Right renal cortex interstitium (tissue), 3 donors: ENCODE measurements around the gene RIN2. TPM values are rescaled to one million over a fixed set of nuclear protein-coding genes. Genes with fewer than 3 reads are reported as not detected.
A peak's percentile ranks its signal among the peaks of the same experiment; 100 is the strongest.

Source experiments
- DNase-seq, 3 donors: peaks; one replicate each; pipeline ENCODE4 v3.0.0-alpha.2; 2013; ENCODE audit warnings: low read depth in 3 of 3, low spot score in 2 of 3
- polyA plus RNA-seq, 3 donors: library from polyadenylated mRNA; unstranded; fragments of 120-200 nt; gene quantifications; one replicate each; pipeline ENCODE4 v1.2.1, GENCODE V29; 2013; ENCODE audit not compliant: insufficient read length in 3 of 3

RIN2 gene
- polyA plus RNA-seq, 3 donors = 38.2 to 41.0 (median 40.7) TPM

- DNase-seq = no peak
These were observed 3.3 kb downstream of the RIN2 start for GRCh38 chr20:19761326-19761725.

DNA sequence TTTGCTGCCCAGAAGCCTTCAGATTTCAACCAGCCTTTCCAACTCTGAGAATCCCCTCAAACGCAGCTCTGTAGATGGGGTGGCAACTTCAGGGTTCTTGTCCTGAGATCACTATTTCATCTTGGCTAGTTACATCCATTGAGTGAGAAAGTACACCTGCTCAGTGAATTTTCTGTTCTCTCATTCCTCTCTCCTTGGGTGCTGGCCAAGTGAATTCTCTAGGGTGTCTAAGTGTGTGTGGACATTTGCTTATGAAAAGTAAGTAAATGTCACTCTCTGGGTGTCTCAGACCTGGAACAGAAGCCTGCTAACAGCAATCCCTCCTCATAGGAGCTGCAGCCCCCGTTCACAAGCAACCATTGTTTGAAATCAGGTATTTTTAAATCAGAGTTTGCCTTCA is 3.8 kb downstream of the RIN2 start:
- no peak for DNase-seq

DNA sequence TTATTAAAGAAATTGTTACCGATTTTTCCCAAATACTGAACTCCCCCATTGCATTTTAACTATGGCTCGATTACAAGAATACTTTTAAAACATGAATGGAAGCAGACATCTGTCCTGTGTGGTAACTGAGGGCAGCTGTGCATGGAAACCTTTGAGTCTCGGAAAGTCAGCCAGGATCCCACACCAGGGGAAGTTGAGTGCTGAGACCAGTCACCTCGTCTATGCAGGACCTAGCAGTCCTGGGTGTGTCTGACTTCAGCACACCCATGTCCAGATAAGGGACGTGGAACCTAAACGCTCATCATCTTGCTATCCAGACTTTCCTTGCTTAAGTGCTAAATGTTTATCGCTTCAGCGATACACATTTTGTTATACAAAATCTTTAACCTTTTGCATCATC is 6.1 kb downstream of the RIN2 start:
- DNase-seq = no peak

DNA sequence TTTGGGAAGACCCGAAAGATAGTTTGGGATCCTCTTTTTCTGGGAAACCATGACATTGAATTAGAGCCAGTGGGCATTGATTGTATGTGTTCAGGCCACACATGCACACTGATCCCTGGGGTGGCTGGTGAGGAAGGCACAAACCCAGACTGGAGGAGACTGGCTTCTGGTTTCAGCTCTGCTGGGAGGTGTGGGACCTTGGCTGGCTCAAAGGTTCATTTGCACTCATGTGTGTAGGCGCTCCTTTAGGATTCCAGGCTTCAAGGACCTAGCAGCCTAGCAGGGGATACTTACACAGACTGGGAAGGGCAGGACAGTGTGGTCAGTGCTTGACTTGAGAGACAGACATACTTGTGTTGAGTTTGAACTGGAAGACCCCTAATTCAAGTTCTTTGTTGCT is 7.2 kb downstream of the RIN2 start:
- DNase-seq = no peak

GRCh38 chr20:19765913-19766312 is 7.9 kb downstream of the RIN2 start:
- no peak for DNase-seq

DNA sequence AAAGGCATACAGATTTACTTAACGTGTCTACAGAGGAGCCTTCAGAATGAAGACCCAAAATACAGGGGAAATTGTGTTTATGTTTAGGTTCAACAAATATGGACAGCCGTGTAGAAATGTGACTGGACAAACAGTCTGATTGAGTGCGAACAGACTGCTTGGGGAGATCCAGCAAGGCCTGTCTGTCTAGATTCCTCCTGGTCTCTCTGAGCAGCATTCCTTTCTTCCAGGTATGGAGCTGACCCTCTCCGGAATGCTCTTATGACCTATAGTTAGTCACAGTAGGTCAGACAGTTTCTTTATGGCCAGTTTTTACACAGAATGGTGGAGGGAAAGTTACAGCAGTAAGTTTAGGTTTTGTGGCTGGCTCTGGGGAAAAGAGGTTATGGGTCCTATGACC is 9.0 kb downstream of the RIN2 start:
- no peak for DNase-seq

DNA sequence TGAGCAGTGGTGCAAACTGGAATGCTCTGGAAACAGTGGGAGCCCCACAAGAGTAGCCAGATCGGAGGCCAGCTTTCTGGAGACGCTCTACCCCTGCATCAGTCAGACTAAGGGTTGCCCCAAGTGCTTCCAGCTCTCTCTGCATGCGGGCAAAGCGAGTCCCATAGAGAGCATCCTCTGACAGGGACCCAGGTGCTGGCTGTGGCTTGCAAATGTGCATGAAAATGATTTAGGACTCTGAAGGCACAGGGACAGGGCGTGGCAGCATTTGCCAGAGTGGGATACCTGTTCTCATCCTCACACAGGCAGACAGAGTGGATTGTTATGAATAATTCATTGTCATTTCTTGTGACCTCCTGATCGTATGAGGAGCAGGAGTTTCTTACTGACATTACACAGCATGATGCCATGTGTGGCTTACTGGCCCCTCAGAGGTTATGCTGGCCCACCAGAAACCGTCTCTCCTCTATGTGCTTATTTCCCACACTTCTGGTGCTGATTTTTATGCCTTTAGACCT is 10.3 kb downstream of the RIN2 start:
- no peak for DNase-seq

- no peak for DNase-seq
These were observed 11.4 kb downstream of the RIN2 start for GRCh38 chr20:19769507-19769906.

GRCh38 chr20:19770375-19770774 is 12.3 kb downstream of the RIN2 start:
- no peak for DNase-seq

- no peak for DNase-seq
These were observed 13.0 kb downstream of the RIN2 start for GRCh38 chr20:19771031-19771430.

DNA sequence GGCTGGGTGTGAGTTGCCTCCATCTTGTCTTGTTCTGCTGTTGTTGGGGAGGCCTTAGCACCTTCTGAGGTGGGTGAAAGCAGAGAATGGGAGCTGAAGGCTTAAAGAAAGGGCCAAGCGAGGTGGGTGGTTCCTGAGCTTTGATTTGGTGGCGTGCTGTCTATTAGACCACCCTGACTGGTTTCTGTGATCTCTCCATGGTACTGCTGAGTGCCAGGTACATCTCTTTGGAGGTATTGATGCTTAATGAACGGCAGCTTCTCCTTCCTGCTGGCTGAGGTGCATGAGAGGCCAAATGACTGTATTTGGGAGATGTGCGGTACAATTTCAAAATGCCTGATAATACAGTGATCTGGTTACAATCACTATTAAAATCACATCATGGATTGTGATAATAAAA is 15.4 kb downstream of the RIN2 start:
- no peak for DNase-seq

DNA sequence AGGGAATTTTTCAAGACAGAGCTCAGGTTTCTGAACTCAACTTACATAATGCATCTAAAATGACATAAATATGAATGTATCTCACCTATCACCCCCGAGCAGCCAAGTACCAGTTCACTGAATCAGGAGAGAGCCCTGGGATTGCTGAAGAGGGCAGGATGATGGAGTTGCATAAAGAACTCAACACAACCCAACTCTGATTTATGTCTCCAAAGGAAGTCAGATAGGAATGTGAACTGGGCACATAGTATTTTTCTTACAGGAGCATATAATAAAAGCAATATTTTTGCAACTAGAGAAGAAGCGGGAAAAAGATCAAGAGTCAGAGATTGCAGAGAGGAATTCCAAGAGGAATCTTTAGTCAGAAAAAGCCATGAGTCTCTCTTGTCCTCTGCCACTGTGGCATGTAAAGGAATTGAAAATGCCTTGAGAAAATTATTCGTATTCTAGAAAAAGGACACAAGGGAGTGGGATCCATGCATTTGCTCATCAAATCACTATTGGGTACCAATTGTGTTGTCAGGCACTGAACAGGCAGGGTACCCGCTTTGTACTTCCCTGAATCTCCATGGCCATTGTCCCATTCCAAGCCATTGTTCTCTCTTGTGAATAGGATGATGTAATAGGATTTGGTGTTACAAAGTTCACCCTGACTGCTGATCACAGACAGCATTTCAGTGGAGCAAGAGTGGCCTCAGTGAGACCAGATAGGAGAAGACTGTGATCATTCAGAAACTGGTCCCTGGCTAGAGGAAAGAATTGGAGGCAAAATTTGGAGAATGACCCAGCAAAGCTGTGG is 16.3 kb downstream of the RIN2 start:
- no peak for DNase-seq

DNA sequence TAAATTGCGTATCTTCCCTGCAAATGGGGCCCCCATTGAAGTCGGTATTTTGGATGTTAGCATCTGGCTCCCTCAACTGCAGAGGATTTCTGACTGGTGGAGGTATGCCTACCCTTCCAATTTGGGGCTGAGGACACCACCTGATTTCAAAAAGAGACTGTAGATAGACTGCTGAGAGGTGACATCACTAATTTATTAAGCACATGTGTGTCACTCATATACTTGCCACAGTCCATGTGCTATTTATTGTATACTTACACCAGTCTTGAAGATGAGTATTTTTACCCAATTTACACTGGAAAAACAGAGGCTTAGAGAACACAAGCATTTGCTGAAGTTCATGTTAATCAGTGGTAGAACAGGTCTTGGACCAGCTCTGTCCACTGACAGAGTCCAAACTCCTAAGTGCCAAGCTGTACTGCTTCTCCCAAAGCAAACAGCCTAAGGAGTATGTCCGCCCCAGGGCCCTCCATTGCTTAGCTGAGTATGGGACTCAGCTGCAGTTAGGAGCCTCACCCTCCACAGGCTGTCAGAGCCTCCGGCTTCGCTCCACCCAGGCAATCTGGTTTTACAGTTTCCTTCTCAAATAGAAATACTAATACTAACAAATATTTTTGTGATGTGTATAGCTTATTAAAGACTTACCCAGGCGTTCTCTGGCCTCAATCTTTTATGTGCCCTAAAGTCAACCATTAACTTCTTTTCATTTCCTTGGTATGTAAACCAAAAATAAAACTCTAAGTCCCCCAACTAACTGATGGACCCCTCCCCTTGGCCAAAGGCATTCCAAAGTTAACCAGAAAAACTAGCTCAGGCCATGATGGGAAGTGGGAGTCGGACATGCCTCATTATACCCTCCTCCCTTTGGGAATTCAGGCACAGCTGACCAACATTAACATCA is 17.5 kb downstream of the RIN2 start:
- DNase-seq = peak in 2 of 3 donors; percentile 37 to 38

- DNase-seq = no peak
These were observed 19.3 kb downstream of the RIN2 start for GRCh38 chr20:19777315-19777714.

- DNase-seq = no peak
These were observed 19.9 kb downstream of the RIN2 start for GRCh38 chr20:19777981-19778380.

DNA sequence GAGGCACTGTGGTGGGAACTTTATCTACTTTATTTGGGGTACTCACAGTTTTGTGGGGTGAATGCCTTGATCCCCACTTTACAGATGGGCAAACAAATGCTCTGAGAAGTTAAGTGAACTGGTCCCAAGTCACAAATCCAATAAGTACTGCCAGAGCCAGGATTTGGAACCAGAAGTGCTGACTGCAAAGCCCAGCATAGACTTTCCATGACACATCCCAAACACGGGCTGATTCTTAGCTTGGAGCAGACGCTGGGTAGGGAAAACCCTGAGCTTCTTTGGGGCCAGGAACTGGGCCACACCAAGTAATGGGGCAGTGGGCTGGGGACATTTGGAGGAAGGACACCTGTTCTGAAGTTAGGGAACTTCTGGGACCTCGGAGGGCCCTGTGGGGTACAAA is 20.3 kb downstream of the RIN2 start:
- no peak for DNase-seq

GRCh38 chr20:19779634-19780033 is 21.6 kb downstream of the RIN2 start:
- no peak for DNase-seq

- DNase-seq = no peak
These were observed 22.2 kb downstream of the RIN2 start for GRCh38 chr20:19780261-19780660.

- no peak for DNase-seq
These were observed 23.2 kb downstream of the RIN2 start for GRCh38 chr20:19781235-19781634.

GRCh38 chr20:19782669-19783068 is 24.6 kb downstream of the RIN2 start:
- DNase-seq = no peak

DNA sequence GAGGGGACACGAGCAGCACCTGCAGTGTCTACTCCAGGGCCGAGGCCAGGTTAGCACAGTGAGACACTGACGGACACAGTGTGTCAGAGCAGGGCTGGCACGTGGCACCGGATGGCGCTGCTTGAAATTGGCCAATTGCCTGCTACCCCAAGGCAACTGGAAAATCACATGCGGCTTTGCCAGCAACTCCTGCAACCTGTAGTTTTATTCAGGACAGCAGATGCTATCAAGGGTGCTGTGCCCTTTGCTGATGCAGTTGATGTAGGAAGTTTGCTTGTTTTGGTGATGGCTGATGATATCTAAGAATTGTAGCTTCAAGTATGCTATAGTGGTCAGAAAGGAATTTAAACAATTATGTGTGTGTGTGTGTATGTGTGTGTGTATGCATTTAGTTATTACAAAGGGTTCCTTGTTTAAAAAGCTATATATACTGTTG is 25.9 kb downstream of the RIN2 start:
- no peak for DNase-seq
